Measurements from ENCODE around the gene ADRA2C. TPM values are rescaled to one million over a fixed set of nuclear protein-coding genes. Genes with fewer than 3 reads are reported as not detected.

Gene ADRA2C
- total RNA-seq, 1 experiment from 2014 or later: not detected

- no peak overlapping the region for H3K9ac ChIP-seq (ENCODE audit: low read length)
- H3K4me3 ChIP-seq (ENCODE audit: low read length): no peak overlapping the region
- CTCF ChIA-PET: no interaction called here
- no peak overlapping the region for H3K4me2 ChIP-seq (ENCODE audit: low read length)
- no TSS peak for BruUV-seq (replicated peaks)
- H3K4me1 ChIP-seq (ENCODE audit: insufficient read depth, low read length): no peaks in the 10 kb centered on the region
- no peak overlapping the region for H3K27ac ChIP-seq (ENCODE audit: low read length)
- no peaks in the 10 kb centered on the region for H3K79me2 ChIP-seq (ENCODE audit: low read length)
- H4K20me1 ChIP-seq (ENCODE audit: low read length): no peaks in the 10 kb centered on the region
- no peak overlapping the region for H2AFZ ChIP-seq (ENCODE audit: low read length)
- H3K36me3 ChIP-seq (ENCODE audit: low read depth, low read length): no peaks in the 10 kb centered on the region
- H3K9me2 ChIP-seq (replicated peaks; ENCODE audit: low read length): no peaks in the 10 kb centered on the region
- intact Hi-C loops (cut with micrococcal nuclease): no loop called here
- H3K9me3 ChIP-seq (ENCODE audit: low read length): no peaks in the 10 kb centered on the region
- ATAC-seq (no peak), DNase-seq (no peak)
- POLR2A ChIA-PET (ENCODE audit: unreplicated experiment): no interaction called here
- no peaks in the 10 kb centered on the region for H3F3A ChIP-seq (ENCODE audit: low read length, unreplicated experiment)
- TF ChIP-seq CTCF (conservative IDR thresholded peaks at IDR 0.05; ENCODE audit: low read depth, low read length) (no peak), EZH2 (IDR thresholded peaks at IDR 0.05; ENCODE audit: low read length, unreplicated experiment) (no peak), EZH2phosphoT487 (IDR thresholded peaks at IDR 0.05; ENCODE audit: borderline replicate concordance, low read length) (no peak)
- peaks cover 34% of the 10 kb centered on the region for H3K27me3 ChIP-seq (ENCODE audit: low read length)
Observed at GRCh38 chr4:3759236-3759635, 6.9 kb upstream of the ADRA2C start.

GRCh38 chr4:3760346-3760745 is 5.8 kb upstream of the ADRA2C start:
- POLR2A ChIA-PET (ENCODE audit: unreplicated experiment): no interaction called here
- H2AFZ ChIP-seq (ENCODE audit: low read length): no peak overlapping the region
- DNase-seq: no peak
- CTCF ChIA-PET: interaction anchor here (0.5 kb wide), 1 partner anchor 120 kb away, joined by 3 read pairs; no protein-coding TSS in a partner anchor
- no peaks in the 10 kb centered on the region for H3K79me2 ChIP-seq (ENCODE audit: low read length)
- no peaks in the 10 kb centered on the region for H3K4me1 ChIP-seq (ENCODE audit: insufficient read depth, low read length)
- peaks cover 33% of the 10 kb centered on the region for H3K27me3 ChIP-seq (ENCODE audit: low read length)
- no peaks in the 10 kb centered on the region for H3K36me3 ChIP-seq (ENCODE audit: low read depth, low read length)
- TF ChIP-seq EZH2 (IDR thresholded peaks at IDR 0.05; ENCODE audit: low read length, unreplicated experiment): no peak
- no peak for TF ChIP-seq EZH2phosphoT487 (IDR thresholded peaks at IDR 0.05; ENCODE audit: borderline replicate concordance, low read length)
- TF ChIP-seq CTCF (conservative IDR thresholded peaks at IDR 0.05; ENCODE audit: low read depth, low read length): no peak
- no peaks in the 10 kb centered on the region for H3K9me2 ChIP-seq (replicated peaks; ENCODE audit: low read length)
- H3F3A ChIP-seq (ENCODE audit: low read length, unreplicated experiment): no peaks in the 10 kb centered on the region
- H3K9me3 ChIP-seq (ENCODE audit: low read length): no peaks in the 10 kb centered on the region
- intact Hi-C loops (cut with micrococcal nuclease): no loop called here
- H3K9ac ChIP-seq (ENCODE audit: low read length): no peak overlapping the region
- no peaks in the 10 kb centered on the region for H4K20me1 ChIP-seq (ENCODE audit: low read length)
- no peak overlapping the region for H3K4me2 ChIP-seq (ENCODE audit: low read length)
- H3K27ac ChIP-seq (ENCODE audit: low read length): no peak overlapping the region
- no peak overlapping the region for H3K4me3 ChIP-seq (ENCODE audit: low read length)
- ATAC-seq: no peak
- BruUV-seq (replicated peaks): no TSS peak

- no peak overlapping the region for H3K27ac ChIP-seq (ENCODE audit: low read length)
- no peaks in the 10 kb centered on the region for H3K79me2 ChIP-seq (ENCODE audit: low read length)
- H3K9me2 ChIP-seq (replicated peaks; ENCODE audit: low read length): no peaks in the 10 kb centered on the region
- peaks cover 28% of the 10 kb centered on the region for H3K27me3 ChIP-seq (ENCODE audit: low read length)
- BruUV-seq (replicated peaks): no TSS peak
- no peak overlapping the region for H3K4me2 ChIP-seq (ENCODE audit: low read length)
- no peaks in the 10 kb centered on the region for H3K4me1 ChIP-seq (ENCODE audit: insufficient read depth, low read length)
- H4K20me1 ChIP-seq (ENCODE audit: low read length): no peaks in the 10 kb centered on the region
- no peak overlapping the region for H3K9ac ChIP-seq (ENCODE audit: low read length)
- intact Hi-C loops (cut with micrococcal nuclease): no loop called here
- ATAC-seq (no peak), DNase-seq (no peak)
- no peak for TF ChIP-seq CTCF (conservative IDR thresholded peaks at IDR 0.05; ENCODE audit: low read depth, low read length)
- no peak for TF ChIP-seq EZH2phosphoT487 (IDR thresholded peaks at IDR 0.05; ENCODE audit: borderline replicate concordance, low read length)
- no peak for TF ChIP-seq EZH2 (IDR thresholded peaks at IDR 0.05; ENCODE audit: low read length, unreplicated experiment)
- H3K4me3 ChIP-seq (ENCODE audit: low read length): no peak overlapping the region
- no peaks in the 10 kb centered on the region for H3F3A ChIP-seq (ENCODE audit: low read length, unreplicated experiment)
- POLR2A ChIA-PET (ENCODE audit: unreplicated experiment): no interaction called here
- no peaks in the 10 kb centered on the region for H3K36me3 ChIP-seq (ENCODE audit: low read depth, low read length)
- no peaks in the 10 kb centered on the region for H3K9me3 ChIP-seq (ENCODE audit: low read length)
- no peak overlapping the region for H2AFZ ChIP-seq (ENCODE audit: low read length)
- CTCF ChIA-PET: no interaction called here
Observed at GRCh38 chr4:3760841-3761240, 5.3 kb upstream of the ADRA2C start.
